GM19023 (cell line): ENCODE results near the gene ADAMTS14.

Source experiments
- ATAC-seq: cut with Tn5 transposase; IDR thresholded peaks from one replicate; pipeline ENCODE4 v1.9.1; 2021; ENCODE audit warnings: mild to moderate bottlenecking, moderate library complexity; ENCODE audit not compliant: unreplicated experiment

ADAMTS14 gene

GRCh38 chr10:70691611-70692010 lies 19.3 kb downstream of the ADAMTS14 start:
- no peak for ATAC-seq

- no peak for ATAC-seq
These were observed 19.8 kb downstream of the ADAMTS14 start for GRCh38 chr10:70692043-70692603.

- no peak for ATAC-seq
These were observed 21.5 kb downstream of the ADAMTS14 start for GRCh38 chr10:70693619-70694335.

- no peak for ATAC-seq
These were observed 22.3 kb downstream of the ADAMTS14 start for GRCh38 chr10:70694418-70695141.

- no peak for ATAC-seq
These were observed 23.1 kb downstream of the ADAMTS14 start for GRCh38 chr10:70695241-70696030.

GRCh38 chr10:70698211-70698610 lies 25.9 kb downstream of the ADAMTS14 start:
- ATAC-seq = no peak

GRCh38 chr10:70699063-70699658 lies 26.9 kb downstream of the ADAMTS14 start:
- no peak for ATAC-seq

- ATAC-seq = no peak
These were observed 27.4 kb downstream of the ADAMTS14 start for GRCh38 chr10:70699659-70700174.

GRCh38 chr10:70702190-70702763 lies 30.0 kb downstream of the ADAMTS14 start:
- ATAC-seq = no peak

GRCh38 chr10:70704211-70704610 lies 31.9 kb downstream of the ADAMTS14 start:
- ATAC-seq = no peak

- no peak for ATAC-seq
These were observed 33.0 kb downstream of the ADAMTS14 start for GRCh38 chr10:70705121-70705861.

GRCh38 chr10:70711177-70711576 lies 38.9 kb downstream of the ADAMTS14 start:
- ATAC-seq = no peak

- ATAC-seq = no peak
These were observed 39.6 kb downstream of the ADAMTS14 start for GRCh38 chr10:70711911-70712310.

- ATAC-seq = no peak
These were observed 41.9 kb downstream of the ADAMTS14 start for GRCh38 chr10:70714245-70714644.

GRCh38 chr10:70714951-70715350 lies 42.6 kb downstream of the ADAMTS14 start:
- ATAC-seq = no peak

GRCh38 chr10:70715853-70716795 lies 43.8 kb downstream of the ADAMTS14 start:
- ATAC-seq = no peak

- ATAC-seq = no peak
These were observed 50.6 kb downstream of the ADAMTS14 start for GRCh38 chr10:70722820-70723424.

GRCh38 chr10:70723771-70724170 lies 51.5 kb downstream of the ADAMTS14 start:
- ATAC-seq = no peak
